ENCODE data around the gene TNRC6B.

Gene TNRC6B, protein sequence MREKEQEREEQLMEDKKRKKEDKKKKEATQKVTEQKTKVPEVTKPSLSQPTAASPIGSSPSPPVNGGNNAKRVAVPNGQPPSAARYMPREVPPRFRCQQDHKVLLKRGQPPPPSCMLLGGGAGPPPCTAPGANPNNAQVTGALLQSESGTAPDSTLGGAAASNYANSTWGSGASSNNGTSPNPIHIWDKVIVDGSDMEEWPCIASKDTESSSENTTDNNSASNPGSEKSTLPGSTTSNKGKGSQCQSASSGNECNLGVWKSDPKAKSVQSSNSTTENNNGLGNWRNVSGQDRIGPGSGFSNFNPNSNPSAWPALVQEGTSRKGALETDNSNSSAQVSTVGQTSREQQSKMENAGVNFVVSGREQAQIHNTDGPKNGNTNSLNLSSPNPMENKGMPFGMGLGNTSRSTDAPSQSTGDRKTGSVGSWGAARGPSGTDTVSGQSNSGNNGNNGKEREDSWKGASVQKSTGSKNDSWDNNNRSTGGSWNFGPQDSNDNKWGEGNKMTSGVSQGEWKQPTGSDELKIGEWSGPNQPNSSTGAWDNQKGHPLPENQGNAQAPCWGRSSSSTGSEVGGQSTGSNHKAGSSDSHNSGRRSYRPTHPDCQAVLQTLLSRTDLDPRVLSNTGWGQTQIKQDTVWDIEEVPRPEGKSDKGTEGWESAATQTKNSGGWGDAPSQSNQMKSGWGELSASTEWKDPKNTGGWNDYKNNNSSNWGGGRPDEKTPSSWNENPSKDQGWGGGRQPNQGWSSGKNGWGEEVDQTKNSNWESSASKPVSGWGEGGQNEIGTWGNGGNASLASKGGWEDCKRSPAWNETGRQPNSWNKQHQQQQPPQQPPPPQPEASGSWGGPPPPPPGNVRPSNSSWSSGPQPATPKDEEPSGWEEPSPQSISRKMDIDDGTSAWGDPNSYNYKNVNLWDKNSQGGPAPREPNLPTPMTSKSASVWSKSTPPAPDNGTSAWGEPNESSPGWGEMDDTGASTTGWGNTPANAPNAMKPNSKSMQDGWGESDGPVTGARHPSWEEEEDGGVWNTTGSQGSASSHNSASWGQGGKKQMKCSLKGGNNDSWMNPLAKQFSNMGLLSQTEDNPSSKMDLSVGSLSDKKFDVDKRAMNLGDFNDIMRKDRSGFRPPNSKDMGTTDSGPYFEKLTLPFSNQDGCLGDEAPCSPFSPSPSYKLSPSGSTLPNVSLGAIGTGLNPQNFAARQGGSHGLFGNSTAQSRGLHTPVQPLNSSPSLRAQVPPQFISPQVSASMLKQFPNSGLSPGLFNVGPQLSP (N-terminal part only)

DNA sequence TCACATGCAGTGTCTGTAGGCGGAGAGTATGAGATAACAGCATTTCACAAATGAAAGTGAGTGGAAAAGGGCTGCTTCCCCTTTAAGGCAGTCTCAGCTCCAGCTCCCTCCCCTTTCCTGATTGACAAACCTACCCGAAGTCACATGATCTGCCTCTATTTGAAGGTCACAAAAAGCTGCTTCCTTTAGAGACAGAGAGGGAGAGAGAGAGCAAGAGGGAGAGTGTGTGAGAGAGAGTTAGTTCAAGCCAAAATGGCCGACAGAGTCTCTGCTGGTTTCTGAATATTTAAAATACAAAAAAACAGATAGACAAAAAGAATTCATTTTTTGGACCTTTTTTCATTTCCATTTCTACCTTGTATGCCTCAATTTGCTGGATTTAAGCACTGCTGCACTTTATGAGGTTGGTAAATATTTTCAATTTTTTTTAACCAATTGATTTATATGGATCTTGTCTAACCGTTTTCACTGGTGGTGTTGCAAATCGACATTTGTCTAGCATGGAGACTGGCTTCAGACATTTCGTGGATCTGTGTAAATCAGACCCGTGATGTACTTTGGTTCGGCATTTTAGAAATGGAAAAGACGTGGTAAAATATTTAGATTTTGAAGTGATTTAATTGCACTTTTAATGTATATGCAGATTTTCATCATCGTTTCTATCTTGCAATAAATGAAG, at the start of gene TNRC6B:
TNRC6B (plus strand) TSS at position 188 of the 679 bp plus-strand sequence; CDS start at position 399, 211 bp downstream.
- TF ChIP-seq, protein P1, sequence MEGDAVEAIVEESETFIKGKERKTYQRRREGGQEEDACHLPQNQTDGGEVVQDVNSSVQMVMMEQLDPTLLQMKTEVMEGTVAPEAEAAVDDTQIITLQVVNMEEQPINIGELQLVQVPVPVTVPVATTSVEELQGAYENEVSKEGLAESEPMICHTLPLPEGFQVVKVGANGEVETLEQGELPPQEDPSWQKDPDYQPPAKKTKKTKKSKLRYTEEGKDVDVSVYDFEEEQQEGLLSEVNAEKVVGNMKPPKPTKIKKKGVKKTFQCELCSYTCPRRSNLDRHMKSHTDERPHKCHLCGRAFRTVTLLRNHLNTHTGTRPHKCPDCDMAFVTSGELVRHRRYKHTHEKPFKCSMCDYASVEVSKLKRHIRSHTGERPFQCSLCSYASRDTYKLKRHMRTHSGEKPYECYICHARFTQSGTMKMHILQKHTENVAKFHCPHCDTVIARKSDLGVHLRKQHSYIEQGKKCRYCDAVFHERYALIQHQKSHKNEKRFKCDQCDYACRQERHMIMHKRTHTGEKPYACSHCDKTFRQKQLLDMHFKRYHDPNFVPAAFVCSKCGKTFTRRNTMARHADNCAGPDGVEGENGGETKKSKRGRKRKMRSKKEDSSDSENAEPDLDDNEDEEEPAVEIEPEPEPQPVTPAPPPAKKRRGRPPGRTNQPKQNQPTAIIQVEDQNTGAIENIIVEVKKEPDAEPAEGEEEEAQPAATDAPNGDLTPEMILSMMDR (conservative IDR thresholded peaks at IDR 0.05; ENCODE audit: control insufficient read depth, insufficient read depth, low read depth, low read length): no peak
- DNase-seq (ENCODE audit: low read depth): peak; percentile 98
- peak within 1 kb of the TSS; percentile 95 for H3K4me3 ChIP-seq (ENCODE audit: control insufficient read depth, low read depth, low read length)

DNA sequence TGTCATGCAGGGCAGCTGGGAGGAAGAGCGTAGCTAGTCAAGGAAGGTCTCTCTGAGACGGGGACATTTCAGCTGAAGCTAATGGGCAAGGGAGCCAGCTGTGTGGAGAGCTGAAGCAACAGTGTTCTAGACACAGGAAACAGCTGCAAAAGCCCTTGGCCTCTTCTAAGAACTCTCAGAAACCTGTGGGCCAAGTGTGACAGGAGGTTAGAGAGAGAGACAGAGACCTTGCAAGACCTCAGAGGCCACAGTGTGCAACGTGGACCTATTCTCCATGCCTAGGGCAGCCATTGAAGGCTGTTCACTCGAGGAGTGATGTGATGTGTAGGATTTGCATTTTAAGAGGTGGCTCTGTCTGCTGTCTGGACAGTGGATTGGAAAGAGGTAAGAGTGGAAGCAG, 48.7 kb upstream of the TNRC6B start:
- no peak overlapping the region for H3K4me3 ChIP-seq (ENCODE audit: control insufficient read depth, low read depth, low read length)
- TF ChIP-seq, protein P1 (conservative IDR thresholded peaks at IDR 0.05; ENCODE audit: control insufficient read depth, insufficient read depth, low read depth, low read length): no peak
- no peak for DNase-seq (ENCODE audit: low read depth)

DNA sequence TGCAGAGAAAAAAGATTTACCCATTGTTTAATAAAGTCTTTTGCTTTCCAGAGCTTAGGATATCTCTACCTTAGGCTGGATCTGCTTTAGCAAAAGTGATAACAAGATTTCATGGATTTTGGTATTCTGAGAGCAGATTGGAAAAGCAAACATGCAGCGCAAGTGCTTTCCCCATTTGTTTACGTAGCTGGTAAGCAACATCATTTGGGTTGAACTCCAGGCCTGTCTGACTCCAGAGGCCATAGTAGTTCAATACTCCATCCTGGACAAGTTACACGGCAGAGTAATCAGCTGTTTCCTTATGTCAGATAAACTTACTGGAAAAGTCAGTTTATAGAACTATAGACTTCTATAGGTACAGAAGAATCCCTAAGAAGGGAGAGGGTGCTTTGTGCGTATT, 40.6 kb upstream of the TNRC6B start:
- DNase-seq (ENCODE audit: low read depth): no peak
- H3K4me3 ChIP-seq (ENCODE audit: control insufficient read depth, low read depth, low read length): no peak overlapping the region
- TF ChIP-seq, protein P1 (conservative IDR thresholded peaks at IDR 0.05; ENCODE audit: control insufficient read depth, insufficient read depth, low read depth, low read length): no peak

DNA sequence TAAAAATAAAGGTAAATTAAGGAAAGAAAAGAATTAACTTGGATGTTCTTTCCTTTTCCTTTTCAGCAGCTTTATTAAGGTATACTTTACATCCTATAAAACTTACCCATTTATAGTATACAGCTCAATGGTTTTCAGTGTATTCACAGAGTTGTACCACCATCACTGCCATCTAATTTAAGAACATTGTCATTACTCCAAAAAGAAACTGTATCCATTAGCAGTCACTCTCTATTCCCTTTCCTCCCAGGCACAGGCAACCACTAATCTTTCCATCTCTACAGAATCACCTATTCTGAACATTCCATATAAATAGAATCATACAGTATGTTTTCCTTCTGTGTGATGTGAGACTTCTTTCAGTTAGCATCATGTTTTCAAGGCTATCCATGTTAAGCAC, 38.9 kb upstream of the TNRC6B start:
- no peak for DNase-seq (ENCODE audit: low read depth)
- H3K4me3 ChIP-seq (ENCODE audit: control insufficient read depth, low read depth, low read length): no peak overlapping the region
- TF ChIP-seq, protein P1 (conservative IDR thresholded peaks at IDR 0.05; ENCODE audit: control insufficient read depth, insufficient read depth, low read depth, low read length): no peak

DNA sequence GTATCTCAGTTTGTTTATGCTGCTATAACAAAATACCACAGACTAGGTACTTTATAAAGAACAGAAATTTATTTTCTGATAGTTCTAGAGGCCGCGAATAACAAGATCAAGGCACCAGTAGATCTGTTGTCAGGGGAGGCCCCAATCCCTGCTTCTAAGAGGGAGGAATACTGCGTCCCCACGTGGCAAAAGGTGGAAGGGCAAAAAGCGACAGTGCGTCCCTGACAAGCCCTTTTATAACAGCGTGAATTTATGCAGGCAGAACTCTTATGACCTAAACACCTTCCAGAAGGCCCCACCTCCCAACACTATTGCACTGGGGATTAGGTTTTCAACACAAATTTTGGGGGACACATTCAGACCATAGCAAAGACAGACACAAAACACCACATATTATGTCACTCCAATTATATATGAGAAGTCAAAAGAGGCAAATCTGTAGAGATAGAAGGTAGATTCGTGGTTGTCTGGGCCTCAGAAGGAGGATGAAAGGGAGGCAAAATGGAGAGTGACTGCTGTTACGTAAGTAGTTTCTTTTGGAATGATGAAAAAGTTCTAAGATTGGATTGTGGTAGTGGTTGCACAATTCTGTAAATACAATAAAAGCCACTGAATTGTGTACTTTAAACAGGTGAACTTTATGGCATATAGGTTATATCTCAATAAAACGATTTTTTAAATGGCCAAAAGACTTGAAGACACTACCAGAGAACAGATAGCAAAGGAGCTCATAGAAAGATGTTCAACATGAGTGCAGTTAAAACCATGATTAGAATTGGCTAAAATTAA, 30.1 kb upstream of the TNRC6B start:
- H3K4me3 ChIP-seq (ENCODE audit: control insufficient read depth, low read depth, low read length): no peak overlapping the region
- TF ChIP-seq, protein P1 (conservative IDR thresholded peaks at IDR 0.05; ENCODE audit: control insufficient read depth, insufficient read depth, low read depth, low read length): no peak
- no peak for DNase-seq (ENCODE audit: low read depth)

Measured in fibroblast of mammary gland (primary cell).